ENCODE results near the gene DLG2.

DNA sequence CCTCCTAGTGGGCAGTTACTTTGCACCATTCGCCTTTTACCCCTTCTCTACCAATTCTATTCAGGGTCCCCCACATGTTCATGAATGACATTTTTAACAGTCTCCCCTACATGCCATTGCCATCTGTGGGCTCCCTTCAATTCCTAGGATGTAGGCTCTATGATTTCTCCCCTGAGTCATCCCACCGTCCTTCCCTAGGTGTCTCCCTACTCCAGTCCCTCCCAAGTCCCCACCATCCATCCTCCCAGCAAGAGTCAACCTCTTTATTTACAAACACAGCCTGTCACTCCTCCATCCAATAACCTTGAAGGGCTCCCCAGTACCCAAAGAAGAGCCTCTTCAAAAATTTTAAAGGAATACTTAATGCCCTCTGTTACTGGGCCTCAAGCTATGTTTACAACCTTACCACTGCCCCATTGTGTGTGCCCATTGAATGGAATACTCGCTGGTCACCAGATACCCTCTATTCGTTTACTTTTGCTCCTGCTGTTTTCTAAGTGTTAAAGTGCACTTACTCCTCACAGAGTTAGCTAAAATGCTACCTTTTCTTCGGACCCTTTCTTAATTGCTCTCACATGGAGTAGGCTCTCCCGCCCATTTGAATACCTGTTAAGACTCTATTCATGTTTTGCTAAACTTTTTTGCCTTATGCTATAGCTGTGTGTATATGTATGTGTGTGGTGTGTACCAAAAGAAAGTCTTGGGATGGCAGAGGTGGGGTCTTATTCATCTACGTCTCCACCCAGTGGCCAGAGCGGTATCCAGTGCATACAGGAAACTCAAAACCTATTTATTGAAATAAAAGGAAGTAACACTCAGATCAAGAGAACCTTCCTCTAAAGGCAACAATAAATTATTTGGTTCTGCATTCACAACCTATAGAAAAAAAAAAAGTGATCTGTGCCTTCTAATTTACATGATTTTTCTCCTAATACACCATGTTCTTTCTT is 2105.2 kb downstream of the DLG2 start:
- TF ChIP-seq, protein P1, sequence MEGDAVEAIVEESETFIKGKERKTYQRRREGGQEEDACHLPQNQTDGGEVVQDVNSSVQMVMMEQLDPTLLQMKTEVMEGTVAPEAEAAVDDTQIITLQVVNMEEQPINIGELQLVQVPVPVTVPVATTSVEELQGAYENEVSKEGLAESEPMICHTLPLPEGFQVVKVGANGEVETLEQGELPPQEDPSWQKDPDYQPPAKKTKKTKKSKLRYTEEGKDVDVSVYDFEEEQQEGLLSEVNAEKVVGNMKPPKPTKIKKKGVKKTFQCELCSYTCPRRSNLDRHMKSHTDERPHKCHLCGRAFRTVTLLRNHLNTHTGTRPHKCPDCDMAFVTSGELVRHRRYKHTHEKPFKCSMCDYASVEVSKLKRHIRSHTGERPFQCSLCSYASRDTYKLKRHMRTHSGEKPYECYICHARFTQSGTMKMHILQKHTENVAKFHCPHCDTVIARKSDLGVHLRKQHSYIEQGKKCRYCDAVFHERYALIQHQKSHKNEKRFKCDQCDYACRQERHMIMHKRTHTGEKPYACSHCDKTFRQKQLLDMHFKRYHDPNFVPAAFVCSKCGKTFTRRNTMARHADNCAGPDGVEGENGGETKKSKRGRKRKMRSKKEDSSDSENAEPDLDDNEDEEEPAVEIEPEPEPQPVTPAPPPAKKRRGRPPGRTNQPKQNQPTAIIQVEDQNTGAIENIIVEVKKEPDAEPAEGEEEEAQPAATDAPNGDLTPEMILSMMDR (IDR thresholded peaks at IDR 0.05; ENCODE audit: low read length), result peak; percentile 45; the same call in 1 of the 2 replicates
- no peak for TF ChIP-seq EZH2 (IDR thresholded peaks at IDR 0.05; ENCODE audit: borderline replicate concordance, low read length)

Data from OCI-LY1 (cell line).